Measurements from ENCODE around the gene PACSIN3. TPM values are rescaled to one million over a fixed set of nuclear protein-coding genes. Genes with fewer than 3 reads are reported as not detected.

Gene PACSIN3
- total and polyA plus RNA-seq, 2 of the 13 experiments (the other 11 are each of a cell fraction or from before 2014, with no cell fraction given) = 47.9 to 93.3 TPM

- no peak for TF ChIP-seq ZNF44 (CRISPR knock-in tag; IDR thresholded peaks at IDR 0.05)
- TF ChIP-seq XRCC5 (optimal IDR thresholded peaks at IDR 0.05; ENCODE audit: low read length) = peak; percentile 36
- peak; percentile 17 for TF ChIP-seq ZEB1 (IDR thresholded peaks at IDR 0.05; ENCODE audit: insufficient replicate concordance, low read depth)
- TF ChIP-seq TCF12 (IDR thresholded peaks at IDR 0.05) = no peak
- no peak for TF ChIP-seq TCF12 (CRISPR knock-in tag; IDR thresholded peaks at IDR 0.05)
- no peak for TF ChIP-seq HNRNPH1 (optimal IDR thresholded peaks at IDR 0.05; ENCODE audit: low read depth, low read length)
- no peak for TF ChIP-seq HNF1A (IDR thresholded peaks at IDR 0.05; ENCODE audit: low read depth)
- TF ChIP-seq HNF1A (CRISPR knock-in tag; IDR thresholded peaks at IDR 0.05; ENCODE audit: borderline replicate concordance) = peak; percentile 32; the same call in 1 of the 2 replicates
- no peak for TF ChIP-seq GMEB1 (CRISPR knock-in tag; IDR thresholded peaks at IDR 0.05; ENCODE audit: borderline replicate concordance)
- TF ChIP-seq ZNF558 (CRISPR knock-in tag; IDR thresholded peaks at IDR 0.05; ENCODE audit: borderline replicate concordance) = peak; percentile 38; the same call in 1 of the 2 replicates
- TF ChIP-seq ZNF776 (CRISPR knock-in tag; IDR thresholded peaks at IDR 0.05) = no peak; the same call in 1 of the 2 replicates
- no peak for TF ChIP-seq NPAS2 (CRISPR knock-in tag; IDR thresholded peaks at IDR 0.05; ENCODE audit: borderline replicate concordance)
- no peak for TF ChIP-seq MXI1 (IDR thresholded peaks at IDR 0.05; ENCODE audit: borderline replicate concordance, low read depth, low read length)
- TF ChIP-seq SOX5 (CRISPR knock-in tag; IDR thresholded peaks at IDR 0.05; ENCODE audit: borderline replicate concordance) = no peak; the same call in 1 of the 2 replicates
- TF ChIP-seq ZNF749 (CRISPR knock-in tag; IDR thresholded peaks at IDR 0.05; ENCODE audit: borderline replicate concordance) = no peak
- peak; percentile 70; the same call in 1 of the 2 replicates for TF ChIP-seq IRF9 (CRISPR knock-in tag; IDR thresholded peaks at IDR 0.05; ENCODE audit: borderline replicate concordance)
- no peak for TF ChIP-seq ARID3A (IDR thresholded peaks at IDR 0.05; ENCODE audit: low read depth, low read length)
- TF ChIP-seq KLF12 (CRISPR knock-in tag; IDR thresholded peaks at IDR 0.05; ENCODE audit: borderline replicate concordance) = peak; percentile 89; the same call in 1 of the 2 replicates
- 0 out of 2 replicates have a peak, but pooled peaks have one; percentile 2 for TF ChIP-seq ZNF616 (CRISPR knock-in tag; IDR thresholded peaks at IDR 0.05; ENCODE audit: low read depth)
- no peak for TF ChIP-seq DDIT3 (CRISPR knock-in tag; IDR thresholded peaks at IDR 0.05)
Measured at GRCh38 chr11:47185305-47186075, 744 bp downstream of the PACSIN3 start (continued).
